ENCODE results near the gene HIPK2.
A peak's percentile ranks its signal among the peaks of the same experiment; 100 is the strongest.

HIPK2 gene

DNA sequence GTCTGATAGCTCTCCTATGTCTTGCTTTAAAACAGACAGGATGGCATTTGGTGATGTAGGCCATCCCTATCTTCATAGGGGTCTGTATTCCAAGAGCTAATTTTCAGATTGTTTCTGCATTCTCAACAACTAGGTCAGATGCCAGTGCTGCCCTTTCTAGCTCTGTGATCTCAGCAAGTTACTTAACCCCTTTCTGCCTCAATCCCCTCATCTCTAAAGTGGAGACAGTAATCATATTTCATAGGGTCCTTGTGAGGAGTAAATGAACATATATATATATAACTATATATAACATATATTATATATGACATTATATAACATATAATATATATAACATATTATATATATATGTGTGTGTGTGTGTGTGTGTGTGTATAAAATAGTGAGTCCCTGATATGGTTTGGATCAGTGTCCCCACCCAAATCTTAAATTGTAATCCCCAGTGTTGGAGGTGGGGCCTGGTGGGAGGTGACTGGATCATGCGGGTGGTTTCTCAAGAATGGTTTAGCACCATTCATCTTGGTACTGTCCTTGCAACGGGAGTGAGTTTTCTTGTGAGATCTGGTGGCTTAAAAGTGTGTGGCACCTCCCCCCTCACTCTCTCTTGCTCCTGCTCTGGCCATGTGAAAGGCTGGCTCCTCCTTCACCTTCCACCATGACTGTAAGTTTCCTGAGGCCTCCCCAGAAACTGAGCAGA is 45.2 kb downstream of the HIPK2 start:
- DNase-seq, result no peak

GRCh38 chr7:139731802-139732470 is 45.9 kb downstream of the HIPK2 start:
- DNase-seq, result no peak

- peak; percentile 12 for DNase-seq
Measured at GRCh38 chr7:139730746-139731612, 46.8 kb downstream of the HIPK2 start.

DNA sequence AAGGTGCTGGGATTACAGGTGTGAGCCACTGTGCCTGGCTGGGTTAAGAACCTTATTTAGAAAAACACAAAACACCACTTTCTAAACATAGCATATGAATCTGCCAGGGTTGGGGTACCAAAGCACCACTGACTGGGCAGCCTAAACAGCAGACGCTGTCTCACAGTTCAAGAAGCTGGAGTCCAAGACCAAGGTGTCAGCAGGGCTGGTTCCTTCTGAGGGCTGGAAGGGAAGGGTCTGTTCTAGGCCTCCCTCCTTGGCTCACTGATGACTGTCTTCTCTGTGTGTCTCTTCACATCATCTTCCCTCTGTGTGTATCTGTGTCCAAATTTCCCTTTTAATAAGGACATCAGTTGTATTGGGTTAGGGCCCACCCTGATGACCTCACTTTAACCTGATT is 49.6 kb downstream of the HIPK2 start:
- DNase-seq, result no peak

- no peak for DNase-seq
Measured at GRCh38 chr7:139727151-139727705, 50.6 kb downstream of the HIPK2 start.

DNA sequence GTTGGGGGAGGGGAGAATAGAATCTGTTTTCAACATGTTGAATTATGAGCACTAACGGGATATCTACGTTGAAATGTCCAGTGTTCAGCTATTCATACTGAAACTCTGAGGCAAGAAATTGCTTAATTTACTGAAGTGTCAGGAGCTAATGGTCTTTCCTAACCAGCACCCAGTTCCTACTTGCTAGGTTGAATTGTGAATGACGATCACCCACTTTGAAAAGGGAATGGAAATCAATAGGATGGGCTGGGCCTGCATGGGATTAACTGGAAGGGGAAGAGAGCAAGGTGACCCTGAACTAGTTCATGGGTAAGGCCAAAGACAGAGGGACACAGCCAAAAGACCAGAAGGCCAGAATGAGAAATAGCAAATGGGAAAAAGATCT is 51.3 kb downstream of the HIPK2 start:
- no peak for DNase-seq

GRCh38 chr7:139725858-139726484 is 51.8 kb downstream of the HIPK2 start:
- DNase-seq, result no peak

DNA sequence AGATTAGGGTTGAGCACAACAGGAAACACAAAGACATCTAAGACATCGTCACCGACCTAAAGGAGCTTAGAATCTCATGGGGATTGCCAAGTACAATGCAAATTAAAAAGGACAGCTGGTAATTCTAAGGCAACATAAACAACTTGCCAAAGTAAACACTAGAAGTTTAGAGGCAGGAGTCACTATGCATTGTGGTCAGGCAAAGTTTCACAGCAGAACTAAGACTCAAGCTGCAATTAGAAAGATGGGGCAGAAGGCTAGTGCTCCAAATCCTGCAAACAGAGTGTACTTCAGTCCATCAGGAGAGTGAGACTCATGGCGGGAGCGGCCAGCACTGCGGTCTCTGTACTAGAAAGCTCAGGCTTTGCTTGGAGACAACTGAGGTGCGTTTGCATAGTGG is 52.7 kb downstream of the HIPK2 start:
- DNase-seq, result no peak

GRCh38 chr7:139722604-139723003 is 55.2 kb downstream of the HIPK2 start:
- no peak for DNase-seq

DNA sequence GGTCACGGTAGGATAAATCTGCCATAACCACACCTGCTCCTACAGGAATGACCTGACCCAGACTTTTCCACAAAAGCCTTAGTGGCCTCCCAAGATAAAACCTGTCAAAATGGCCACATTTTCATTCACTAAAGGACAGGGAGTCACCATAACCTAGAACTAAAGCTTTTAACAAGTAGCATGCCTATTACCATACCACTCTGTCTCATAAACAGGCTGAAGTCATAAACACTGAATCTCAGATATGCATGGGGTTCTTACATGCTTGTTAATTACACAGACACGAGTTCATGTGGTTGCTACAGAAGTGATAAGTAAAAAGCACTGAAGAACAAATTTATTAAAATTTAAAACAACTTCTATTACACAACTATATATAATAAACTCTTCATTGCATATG is 56.0 kb downstream of the HIPK2 start:
- DNase-seq, result no peak

DNA sequence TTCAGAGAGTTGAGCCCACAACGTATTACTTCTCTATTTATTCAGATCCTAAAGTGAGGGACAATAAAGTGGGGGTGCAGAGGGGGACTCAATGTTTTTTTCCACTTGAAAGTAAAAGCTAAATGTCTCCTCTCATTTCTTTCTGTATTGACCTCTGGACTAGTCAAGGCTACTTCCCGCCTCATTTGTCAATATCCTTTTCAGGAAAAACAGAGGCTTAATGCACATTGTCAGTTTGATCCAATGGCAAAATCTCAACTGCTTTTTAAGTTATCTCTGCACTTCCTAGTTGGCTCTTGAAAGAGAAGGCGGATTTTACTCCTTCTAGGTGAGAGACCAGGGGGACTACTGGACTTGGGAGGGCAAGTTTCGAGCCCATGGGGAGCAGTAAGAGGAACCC is 56.4 kb downstream of the HIPK2 start:
- DNase-seq, result no peak

DNA sequence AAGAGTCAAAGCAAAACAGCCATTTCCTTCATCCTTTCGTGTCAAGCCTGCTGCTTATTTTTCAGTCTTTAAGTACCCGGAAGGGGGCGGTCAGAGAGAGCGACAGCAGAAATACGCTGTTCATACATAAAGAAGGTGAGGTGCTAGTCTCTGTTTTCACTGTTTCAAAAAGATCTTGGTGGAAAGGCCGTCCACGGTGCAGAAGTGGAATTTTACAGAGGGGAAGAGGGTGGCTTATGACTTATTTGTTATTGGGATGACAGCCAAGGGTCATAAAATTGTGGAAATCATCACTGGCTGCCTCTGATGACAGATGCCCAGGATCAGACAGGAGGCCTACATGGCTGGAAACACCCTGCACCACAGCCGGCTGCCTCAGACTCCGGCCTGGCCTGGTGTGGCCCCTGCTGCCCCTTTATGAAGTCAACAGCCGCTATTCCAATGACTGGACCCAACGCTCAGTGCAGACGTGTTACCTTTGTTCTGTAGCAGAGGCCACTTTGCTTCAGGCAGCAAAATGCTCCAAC is 57.0 kb downstream of the HIPK2 start:
- DNase-seq, result peak; percentile 13

GRCh38 chr7:139720186-139720585 is 57.6 kb downstream of the HIPK2 start:
- DNase-seq, result no peak

GRCh38 chr7:139718859-139719258 is 58.9 kb downstream of the HIPK2 start:
- no peak for DNase-seq

- no peak for DNase-seq
Measured at GRCh38 chr7:139718141-139718540, 59.7 kb downstream of the HIPK2 start.

DNA sequence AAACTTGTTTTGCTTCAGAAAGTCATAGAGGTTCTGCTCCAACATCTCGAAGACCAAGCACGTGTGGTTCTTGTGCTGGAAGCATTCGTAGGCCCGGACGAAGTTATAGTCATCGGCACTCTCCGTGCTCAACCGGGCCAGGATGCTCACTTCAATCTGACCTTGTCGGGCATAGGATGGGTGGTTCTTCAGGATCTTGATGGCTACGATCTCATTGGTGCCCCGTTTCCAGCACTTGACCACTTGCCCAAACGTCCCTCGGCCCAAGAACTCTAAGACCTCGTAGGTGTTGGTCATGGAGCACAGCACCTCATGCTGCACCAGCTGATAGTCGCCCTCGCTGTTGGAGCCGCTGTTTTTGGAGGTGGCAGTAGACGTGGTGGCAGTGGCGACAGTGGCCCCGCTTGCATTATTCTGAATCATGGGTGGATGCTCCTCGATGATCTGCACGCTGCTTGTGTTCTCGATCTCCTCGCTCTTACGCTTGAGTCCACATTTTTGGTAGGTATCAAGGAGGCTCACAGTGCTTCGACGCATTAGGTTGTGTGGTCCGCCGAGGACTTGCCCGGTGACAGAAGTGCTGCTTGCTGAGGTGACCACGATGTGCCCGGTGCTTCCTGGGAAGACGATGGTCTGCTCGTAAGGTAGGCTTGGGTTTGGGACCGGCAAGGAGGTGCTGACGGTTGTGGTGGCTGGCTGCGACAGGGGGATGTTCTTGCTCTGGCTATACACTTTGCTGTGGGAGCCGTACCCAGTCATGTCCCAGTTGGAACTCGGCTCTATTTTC is 61.4 kb downstream of the HIPK2 start:
- DNase-seq, result no peak

- no peak for DNase-seq
Measured at GRCh38 chr7:139715194-139715815, 62.5 kb downstream of the HIPK2 start.

- no peak for DNase-seq
Measured at GRCh38 chr7:139714163-139714901, 63.5 kb downstream of the HIPK2 start.

DNA sequence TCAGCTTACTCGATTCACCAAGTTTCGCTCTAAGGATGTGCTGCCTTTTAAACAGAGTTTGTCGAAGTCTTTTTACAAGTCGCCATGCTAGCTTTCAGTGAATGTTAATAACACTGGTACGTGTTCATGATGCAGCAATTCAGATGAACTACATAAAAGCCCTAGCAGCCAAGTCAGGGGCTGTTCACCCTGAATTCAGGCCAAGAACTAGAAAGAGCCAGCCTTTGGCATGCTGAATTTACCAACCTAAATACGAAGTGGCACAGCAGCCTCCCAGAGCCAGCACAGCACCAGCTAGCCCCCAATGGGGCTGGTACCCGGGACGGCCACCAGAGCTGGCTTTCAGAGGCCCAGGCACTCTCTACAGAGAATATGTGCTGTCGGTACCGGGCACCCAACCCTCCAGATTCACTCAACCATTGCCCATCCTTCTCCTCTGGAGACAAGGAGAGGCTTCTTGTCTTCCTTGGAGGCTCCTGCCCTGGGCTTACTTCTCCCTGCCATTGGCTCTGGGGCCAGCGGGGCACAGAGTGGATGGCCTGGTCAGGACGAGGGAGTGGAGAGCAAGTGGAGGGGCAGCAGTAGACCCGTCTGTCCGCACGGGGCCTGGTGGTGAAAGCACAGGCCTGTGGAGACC is 64.2 kb downstream of the HIPK2 start:
- DNase-seq, result no peak

- no peak for DNase-seq
Measured at GRCh38 chr7:139713061-139713460, 64.7 kb downstream of the HIPK2 start.

Measured in CD4-positive, alpha-beta T cell treated with Interleukin-21 for 1 hour (primary cell).